H9 (cell line): ENCODE measurements around the gene NUP43. TPM values are rescaled to one million over a fixed set of nuclear protein-coding genes. Genes with fewer than 3 reads are reported as not detected.

Experiments used
- DNase-seq: peaks from one replicate; pipeline ENCODE4 v3.0.0-alpha.2; 2017
- H2AFZ ChIP-seq: one replicate; pipeline ENCODE4 v1.6.1; 2013; ENCODE audit warnings: mild to moderate bottlenecking, low read length, control low read depth, moderate library complexity
- H2AK5ac ChIP-seq: 2 replicates; pipeline ENCODE4 v1.6.1; 2013; ENCODE audit warnings: low read length, control low read depth, mixed read lengths; ENCODE audit not compliant: insufficient read length
- H2BK120ac ChIP-seq: one replicate; pipeline ENCODE4 v1.6.1; 2013; ENCODE audit warnings: low read depth, mild to moderate bottlenecking, low read length, control low read depth, inconsistent platforms; ENCODE audit not compliant: poor library complexity, severe bottlenecking
- H2BK12ac ChIP-seq: 2 replicates; pipeline ENCODE4 v1.6.1; 2013; ENCODE audit warnings: low read length, control low read depth, mixed read lengths, low read depth; ENCODE audit not compliant: insufficient read length
- H2BK15ac ChIP-seq: 2 replicates; pipeline ENCODE4 v1.6.1; 2013; ENCODE audit warnings: low read depth, low read length, control low read depth
- H2BK20ac ChIP-seq: one replicate; pipeline ENCODE4 v1.6.1; 2013; ENCODE audit warnings: low read depth, mild to moderate bottlenecking, low read length, control low read depth, inconsistent platforms; ENCODE audit not compliant: poor library complexity, severe bottlenecking
- H2BK5ac ChIP-seq: 2 replicates; pipeline ENCODE4 v1.6.1; 2013; ENCODE audit warnings: low read length, control low read depth, mixed read lengths; ENCODE audit not compliant: insufficient read length
- H3K14ac ChIP-seq: 2 replicates; pipeline ENCODE4 v1.6.1; 2013; ENCODE audit warnings: low read length, control low read depth; ENCODE audit not compliant: insufficient read depth
- H3K18ac ChIP-seq: 2 replicates; pipeline ENCODE4 v1.6.1; 2013; ENCODE audit warnings: low read depth, mild to moderate bottlenecking, mixed read lengths, low read length, control low read depth; ENCODE audit not compliant: insufficient read length
- H3K23ac ChIP-seq: 2 replicates; pipeline ENCODE4 v1.6.1; 2013; ENCODE audit warnings: low read length, control low read depth, mixed read lengths, low read depth; ENCODE audit not compliant: insufficient read length
- H3K23me2 ChIP-seq: 2 replicates; pipeline ENCODE4 v1.6.1; 2013; ENCODE audit warnings: low read depth, mild to moderate bottlenecking, mixed read lengths, low read length, control low read depth; ENCODE audit not compliant: insufficient read length, poor library complexity, severe bottlenecking
- H3K27ac ChIP-seq: 2 replicates; pipeline ENCODE4 v1.5.1; 2013; ENCODE audit warnings: low read length, control low read depth, mixed read lengths, low read depth; ENCODE audit not compliant: insufficient read length
- H3K27me3 ChIP-seq: 2 replicates; pipeline ENCODE4 v1.6.1; 2013; ENCODE audit warnings: low read length, control low read depth, inconsistent platforms; ENCODE audit not compliant: insufficient read depth
- H3K4ac ChIP-seq: 2 replicates; pipeline ENCODE4 v1.6.1; 2013; ENCODE audit warnings: low read depth, mild to moderate bottlenecking, control low read depth, inconsistent platforms, low read length, moderate library complexity
- H3K4me1 ChIP-seq: 2 replicates; pipeline ENCODE4 v1.6.1; 2013; ENCODE audit warnings: low read length, control low read depth, inconsistent platforms; ENCODE audit not compliant: insufficient read depth
- H3K4me2 ChIP-seq: 2 replicates; pipeline ENCODE4 v1.6.1; 2013; ENCODE audit warnings: low read length, control low read depth, mixed read lengths; ENCODE audit not compliant: insufficient read length, insufficient read depth
- H3K56ac ChIP-seq: 2 replicates; pipeline ENCODE4 v1.6.1; 2013; ENCODE audit warnings: low read depth, mild to moderate bottlenecking, mixed read lengths, low read length, control low read depth; ENCODE audit not compliant: insufficient read length
- H3K79me1 ChIP-seq: 2 replicates; pipeline ENCODE4 v1.6.1; 2013; ENCODE audit warnings: low read depth, mild to moderate bottlenecking, moderate library complexity, low read length, control low read depth, inconsistent platforms; ENCODE audit not compliant: insufficient read depth, poor library complexity, severe bottlenecking
- H3K79me2 ChIP-seq: 2 replicates; pipeline ENCODE4 v1.6.1; 2013; ENCODE audit warnings: low read length, control low read depth, inconsistent platforms; ENCODE audit not compliant: insufficient read depth
- H3K9ac ChIP-seq: 2 replicates; pipeline ENCODE4 v1.6.1; 2013; ENCODE audit warnings: low read length, control low read depth, mixed read lengths; ENCODE audit not compliant: insufficient read length; ENCODE audit errors: extremely low read depth
- H3K9me3 ChIP-seq: one replicate; pipeline ENCODE4 v1.6.1; 2013; ENCODE audit warnings: low read depth, low read length, inconsistent platforms; ENCODE audit not compliant: control insufficient read depth
- H3T11ph ChIP-seq: one replicate; pipeline ENCODE4 v1.6.1; 2013; ENCODE audit warnings: mild to moderate bottlenecking, low read length, control low read depth, inconsistent platforms
- H4K20me1 ChIP-seq: one replicate; pipeline ENCODE4 v1.6.1; 2013; ENCODE audit not compliant: control insufficient read depth, insufficient read length, insufficient read depth
- H4K5ac ChIP-seq: 2 replicates; pipeline ENCODE4 v1.6.1; 2013; ENCODE audit warnings: low read depth, mild to moderate bottlenecking, mixed read lengths, low read length, control low read depth; ENCODE audit not compliant: insufficient read length
- H4K8ac ChIP-seq: replicated peaks from 2 replicates; pipeline ENCODE4 v1.6.1; 2013; ENCODE audit warnings: low read length, control low read depth, mixed read lengths, low read depth; ENCODE audit not compliant: insufficient read length
- H4K91ac ChIP-seq: 2 replicates; pipeline ENCODE4 v1.6.1; 2013; ENCODE audit warnings: low read depth, mild to moderate bottlenecking, moderate library complexity, mixed read lengths, low read length, control low read depth; ENCODE audit not compliant: insufficient read length
- H3K27ac Mint-ChIP-seq, 3 experiments: 2 replicates in 2 of 3; 3 replicates in 1 of 3; pipeline ENCODE4 v1.8.0; 2020 to 2021; ENCODE audit warnings: mixed read lengths in 3 of 3, mild to moderate bottlenecking in 1 of 3, moderate library complexity in 1 of 3
- H3K27me3 Mint-ChIP-seq: 2 replicates; pipeline ENCODE4 v1.8.0; 2021; ENCODE audit warnings: low read depth, mild to moderate bottlenecking, moderate library complexity, mixed read lengths
- H3K36me3 Mint-ChIP-seq, 3 experiments: 2 replicates in 2 of 3; 3 replicates in 1 of 3; pipeline ENCODE4 v1.8.0; 2020 to 2021; ENCODE audit warnings: low read depth in 3 of 3, mixed read lengths in 3 of 3; ENCODE audit not compliant: insufficient read depth in 1 of 3
- H3K4me1 Mint-ChIP-seq, 2 experiments: 2 replicates each; pipeline ENCODE4 v1.8.0; 2020; ENCODE audit warnings: mixed read lengths in 2 of 2
- H3K4me3 Mint-ChIP-seq, 2 experiments: 2 replicates in 1 of 2; 3 replicates in 1 of 2; pipeline ENCODE4 v1.8.0; 2020 to 2021; ENCODE audit warnings: mild to moderate bottlenecking in 2 of 2, mixed read lengths in 2 of 2, moderate library complexity in 1 of 2
- H3K9me3 Mint-ChIP-seq, 2 experiments: 2 replicates in 1 of 2; 3 replicates in 1 of 2; pipeline ENCODE4 v1.8.0; 2020; ENCODE audit warnings: mild to moderate bottlenecking in 2 of 2, mixed read lengths in 2 of 2, moderate library complexity in 1 of 2
- CTCF ChIP-seq: fragments of 200-600 bp; sonication (generic); conservative IDR thresholded peaks from 3 replicates; pipeline ENCODE4 v1.8.0; 2021; ENCODE audit warnings: antibody characterized with exemption, mild to moderate bottlenecking
- WGBS: extraction: QIAGEN DNeasy Blood & Tissue Kit; methylation state at CpG from one replicate; pipeline ENCODE4 v1.1.7; 2013; ENCODE audit warnings: missing lambda C conversion rate, low lambda C conversion rate, mixed read lengths; ENCODE audit not compliant: insufficient read length; ENCODE audit errors: extremely low coverage; 5-methylcytosine and 5-hydroxymethylcytosine counted together
- total RNA-seq: library from RNA; stranded (reverse); gene quantifications from 2 replicates; pipeline ENCODE4 v1.2.1, GENCODE V29; 2021

The NUP43 gene
- total RNA-seq, 1 experiment from 2014 or later: 92.1 TPM

- Histone ChIP-seq H3K9me3 (no peaks in the 10 kb centered on the region), H2BK120ac (no peak overlapping the region), H3K4me1 (no peaks in the 10 kb centered on the region), H4K20me1 (no peaks in the 10 kb centered on the region), H2AK5ac (no peak overlapping the region), H3K4ac (no peak overlapping the region), H2BK12ac (no peak overlapping the region), H3K9ac (no peak overlapping the region), H3K27me3 (no peaks in the 10 kb centered on the region), H2BK20ac (no peak overlapping the region), H3T11ph (no peak overlapping the region), H3K79me2 (peaks cover 2% of the 10 kb centered on the region; the same call in 1 of the 2 replicates), H3K23ac (no peak overlapping the region), H3K27ac (no peak overlapping the region), H3K23me2 (no peaks in the 10 kb centered on the region), H4K5ac (no peak overlapping the region), H4K8ac (no peak overlapping the region), H3K56ac (no peak overlapping the region), H4K91ac (no peak overlapping the region), H3K79me1 (no peaks in the 10 kb centered on the region), H2BK5ac (no peak overlapping the region), H3K18ac (no peak overlapping the region), H3K14ac (no peak overlapping the region), H3K4me2 (no peak overlapping the region), H2BK15ac (no peak overlapping the region), H2AFZ (no peak overlapping the region)
- no peak for DNase-seq
- Mint-ChIP-seq H3K4me1 (no peaks in the 10 kb centered on the region), H3K27ac (no peak overlapping the region), H3K9me3 (peaks cover 4% of the 10 kb centered on the region in 2 experiments; a peak in 4 of 5 replicates), H3K4me3 (no peak overlapping the region), H3K36me3 (peaks cover 21 to 53% (median 44%) of the 10 kb centered on the region in 3 experiments), H3K27me3 (no peaks in the 10 kb centered on the region)
- WGBS: no CpG with 5 or more reads among the region's 2 CpGs
- TF ChIP-seq CTCF: no peak
Measured at GRCh38 chr6:149769676-149770075, 23.3 kb upstream of the NUP43 start.
